ENCODE data around the gene PTP4A2. TPM values are rescaled to one million over a fixed set of nuclear protein-coding genes. Genes with fewer than 3 reads are reported as not detected.

The PTP4A2 gene
- total and polyA plus RNA-seq, 7 experiments from 2014 or later, result 196 to 449 (median 276) TPM

- no peaks in the 10 kb centered on the region for H3K27me3 Mint-ChIP-seq
- ChIA-PET POLR2A (no interaction called here), CTCF (no interaction called here)
- H3K4me3 ChIP-seq (ENCODE audit: low read length), result no peak overlapping the region
- no peak overlapping the region for H3K4me3 Mint-ChIP-seq
- H3K27me3 ChIP-seq (ENCODE audit: control insufficient read depth in 2 of 2, insufficient read depth in 2 of 2, low read length in 2 of 2), result no peaks in the 10 kb centered on the region
- no peaks in the 10 kb centered on the region for H3K9me3 ChIP-seq (ENCODE audit: control insufficient read depth in 2 of 3, low read length in 3 of 3)
- no peak overlapping the region for H3K27ac ChIP-seq (ENCODE audit: low read depth, low read length)
- ATAC-seq (no peak), DNase-seq (no peak)
- H3K27ac Mint-ChIP-seq, result no peak overlapping the region
- peaks cover 4 to 9% (median 5%) of the 10 kb centered on the region in 5 donors for H3K36me3 Mint-ChIP-seq
- peaks cover 4 to 11% of the 10 kb centered on the region in 2 donors for H3K4me1 ChIP-seq (ENCODE audit: control insufficient read depth in 2 of 2, insufficient read depth in 2 of 2, low read length in 2 of 2)
- H3K36me3 ChIP-seq (ENCODE audit: control insufficient read depth in 2 of 3, insufficient read depth in 3 of 3, low read length in 3 of 3), result no peaks in the 10 kb centered on the region
- peaks cover 18 to 37% (median 20%) of the 10 kb centered on the region in 7 donors for H3K4me1 Mint-ChIP-seq
- intact Hi-C loops (cut with micrococcal nuclease), result no loop called here
- peaks cover 0 to 9% (median 4%) of the 10 kb centered on the region in 11 donors for H3K9me3 Mint-ChIP-seq
Measured at GRCh38 chr1:31874942-31875341, 63.2 kb downstream of the PTP4A2 start.

DNA sequence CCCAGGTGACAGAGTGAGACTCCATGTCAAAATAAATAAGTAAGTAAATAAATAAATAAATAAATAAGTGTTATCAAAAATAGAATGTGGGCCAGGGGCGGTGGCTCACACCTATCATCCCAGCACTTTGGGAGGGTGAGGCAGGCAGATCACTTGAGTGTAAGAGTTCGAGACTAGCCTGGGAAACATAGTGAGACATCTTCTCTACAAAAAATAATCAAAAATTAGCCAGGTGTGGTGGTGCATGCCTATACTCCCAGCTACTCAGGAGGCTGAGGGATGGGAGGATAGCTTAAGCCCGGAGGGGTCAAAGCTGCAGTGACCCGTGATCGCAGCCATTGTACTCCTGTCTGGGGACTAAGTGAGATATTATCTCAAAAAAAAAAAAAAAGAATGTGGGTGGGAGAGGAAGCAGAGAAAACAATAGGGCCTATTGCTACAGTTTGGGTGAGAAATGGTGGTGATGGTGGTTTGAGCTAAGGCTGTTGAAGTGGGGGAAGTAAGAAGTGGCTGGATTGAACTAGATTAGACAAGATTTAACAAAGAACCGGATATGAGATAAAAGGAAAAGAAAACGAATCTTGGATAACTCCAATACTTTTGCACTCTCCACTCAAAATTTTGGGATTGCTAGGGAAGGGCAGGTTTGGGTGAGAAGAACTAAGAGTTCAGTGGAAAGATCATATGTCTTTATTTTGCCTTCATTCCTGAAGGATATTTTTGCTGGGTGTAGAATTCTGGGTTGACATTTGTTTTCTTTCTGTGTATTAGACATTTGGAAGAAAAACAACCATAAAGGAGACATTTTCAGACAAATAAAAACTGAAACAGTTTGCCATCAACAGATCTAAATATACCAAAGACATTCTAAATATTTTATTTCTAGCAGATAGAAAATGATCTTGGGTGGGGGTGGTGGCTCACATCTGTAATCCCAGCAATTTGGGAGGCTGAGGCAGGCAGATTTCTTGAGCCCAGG is 65.2 kb downstream of the PTP4A2 start:
- H3K27me3 ChIP-seq (ENCODE audit: control insufficient read depth in 2 of 2, insufficient read depth in 2 of 2, low read length in 2 of 2), result no peaks in the 10 kb centered on the region
- peaks cover 0 to under 1% (median 0%) of the 10 kb centered on the region in 5 donors for H3K27me3 Mint-ChIP-seq
- H3K4me1 Mint-ChIP-seq, result peaks cover 19 to 40% (median 25%) of the 10 kb centered on the region in 7 donors
- DNase-seq (peak in 5 of 9 donors; percentile 10 to 30 (median 22)), ATAC-seq (peak; percentile 56)
- peaks cover 0 to 9% (median 4%) of the 10 kb centered on the region in 11 donors for H3K9me3 Mint-ChIP-seq
- H3K27ac ChIP-seq (ENCODE audit: low read depth, low read length), result no peak overlapping the region
- ChIA-PET POLR2A (interaction anchor here (0.7 to 1.8 kb wide), 4 partner anchors 9 to 62 kb away, joined by 3 to 4 read pairs (median 4); no protein-coding TSS in a partner anchor), CTCF (interaction anchor here (0.6 kb wide), 1 partner anchor 79 kb away, joined by 3 read pairs; no protein-coding TSS in a partner anchor)
- intact Hi-C loops (cut with micrococcal nuclease), result loop anchor here in 1 of 2 donors (2.0 kb wide), 1 partner anchor 16 kb away; no protein-coding TSS in a partner anchor
- no peaks in the 10 kb centered on the region for H3K9me3 ChIP-seq (ENCODE audit: control insufficient read depth in 2 of 3, low read length in 3 of 3)
- H3K4me1 ChIP-seq (ENCODE audit: control insufficient read depth in 2 of 2, insufficient read depth in 2 of 2, low read length in 2 of 2), result peaks cover 4 to 11% of the 10 kb centered on the region in 2 donors
- no peaks in the 10 kb centered on the region for H3K36me3 ChIP-seq (ENCODE audit: control insufficient read depth in 2 of 3, insufficient read depth in 3 of 3, low read length in 3 of 3)
- no peak overlapping the region for H3K4me3 ChIP-seq (ENCODE audit: low read length)
- peaks cover 4 to 9% (median 5%) of the 10 kb centered on the region in 5 donors for H3K36me3 Mint-ChIP-seq
- H3K27ac Mint-ChIP-seq, result peak overlapping the region; percentile 63 to 91 (median 75)
- H3K4me3 Mint-ChIP-seq, result peak overlapping the region; percentile 17 to 74 (median 50)

DNA sequence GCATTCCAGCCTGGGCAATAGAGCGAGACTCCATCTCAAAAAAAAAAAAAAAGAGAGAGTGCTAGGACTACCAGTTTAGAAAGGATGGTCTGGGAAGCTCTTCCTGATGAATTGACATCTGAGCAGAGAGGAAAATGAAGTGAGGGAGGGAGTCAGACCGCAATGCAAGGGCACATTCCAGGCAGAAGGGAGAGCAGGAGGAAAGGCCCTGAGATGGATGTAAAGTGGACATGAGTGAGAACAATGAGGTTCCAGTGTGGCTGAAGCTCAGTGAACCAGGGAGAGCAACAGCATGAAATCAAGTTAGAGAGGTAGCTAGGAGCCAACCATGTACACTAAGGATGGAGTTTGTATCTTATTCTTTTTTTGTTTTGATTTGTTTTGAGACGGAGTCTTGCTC is 66.5 kb downstream of the PTP4A2 start:
- Mint-ChIP-seq H3K4me3 (peak overlapping the region in 3 of 10 donors; percentile 33 to 53 (median 43)), H3K27me3 (peaks cover 0 to 3% (median 0%) of the 10 kb centered on the region in 5 donors), H3K27ac (peak overlapping the region; percentile 3 to 86 (median 65)), H3K9me3 (peaks cover 0 to 8% (median 4%) of the 10 kb centered on the region in 11 donors), H3K36me3 (peaks cover 4 to 7% (median 5%) of the 10 kb centered on the region in 5 donors), H3K4me1 (peaks cover 15 to 41% (median 27%) of the 10 kb centered on the region in 7 donors)
- DNase-seq, result no peak
- Histone ChIP-seq H3K9me3 (ENCODE audit: control insufficient read depth in 2 of 3, low read length in 3 of 3) (no peaks in the 10 kb centered on the region), H3K27me3 (ENCODE audit: control insufficient read depth in 2 of 2, insufficient read depth in 2 of 2, low read length in 2 of 2) (no peaks in the 10 kb centered on the region), H3K4me1 (ENCODE audit: control insufficient read depth in 2 of 2, insufficient read depth in 2 of 2, low read length in 2 of 2) (peaks cover 4 to 11% of the 10 kb centered on the region in 2 donors), H3K4me3 (ENCODE audit: low read length) (no peak overlapping the region), H3K27ac (ENCODE audit: low read depth, low read length) (no peak overlapping the region), H3K36me3 (ENCODE audit: control insufficient read depth in 2 of 3, insufficient read depth in 3 of 3, low read length in 3 of 3) (no peaks in the 10 kb centered on the region)
- intact Hi-C loops (cut with micrococcal nuclease), result loop anchor here in 1 of 2 donors (2.0 kb wide), 1 partner anchor 17 kb away; no protein-coding TSS in a partner anchor
- POLR2A ChIA-PET, result interaction anchor here (1.1 to 1.8 kb wide), 3 partner anchors 11 to 37 kb away, joined by 3 to 4 read pairs (median 3); no protein-coding TSS in a partner anchor
- CTCF ChIA-PET, result no interaction called here
- no peak for ATAC-seq

GRCh38 chr1:31870086-31870736 is 68.0 kb downstream of the PTP4A2 start:
- no peaks in the 10 kb centered on the region for H3K9me3 ChIP-seq (ENCODE audit: control insufficient read depth in 2 of 3, low read length in 3 of 3)
- Mint-ChIP-seq H3K4me3 (no peak overlapping the region), H3K27me3 (peaks cover 0 to 3% (median 0%) of the 10 kb centered on the region in 5 donors), H3K9me3 (peaks cover 0 to 8% (median 4%) of the 10 kb centered on the region in 11 donors), H3K4me1 (peaks cover 15 to 38% (median 32%) of the 10 kb centered on the region in 7 donors), H3K36me3 (peaks cover 4 to 6% (median 5%) of the 10 kb centered on the region in 5 donors), H3K27ac (peak overlapping the region in 1 of 9 donors; percentile 33)
- intact Hi-C loops (cut with micrococcal nuclease), result no loop called here
- peaks cover 4 to 11% of the 10 kb centered on the region in 2 donors for H3K4me1 ChIP-seq (ENCODE audit: control insufficient read depth in 2 of 2, insufficient read depth in 2 of 2, low read length in 2 of 2)
- DNase-seq (no peak), ATAC-seq (no peak)
- CTCF ChIA-PET, result interaction anchor here (0.7 to 1.3 kb wide), 2 partner anchors 11 to 153 kb away, joined by 3 to 9 read pairs; no protein-coding TSS in a partner anchor
- H3K27ac ChIP-seq (ENCODE audit: low read depth, low read length), result no peak overlapping the region
- no peaks in the 10 kb centered on the region for H3K27me3 ChIP-seq (ENCODE audit: control insufficient read depth in 2 of 2, insufficient read depth in 2 of 2, low read length in 2 of 2)
- POLR2A ChIA-PET, result interaction anchor here (0.6 to 1.3 kb wide), 5 partner anchors 16 to 242 kb away, joined by 3 to 7 read pairs (median 4); no protein-coding TSS in a partner anchor
- no peak overlapping the region for H3K4me3 ChIP-seq (ENCODE audit: low read length)
- H3K36me3 ChIP-seq (ENCODE audit: control insufficient read depth in 2 of 3, insufficient read depth in 3 of 3, low read length in 3 of 3), result no peaks in the 10 kb centered on the region

DNA sequence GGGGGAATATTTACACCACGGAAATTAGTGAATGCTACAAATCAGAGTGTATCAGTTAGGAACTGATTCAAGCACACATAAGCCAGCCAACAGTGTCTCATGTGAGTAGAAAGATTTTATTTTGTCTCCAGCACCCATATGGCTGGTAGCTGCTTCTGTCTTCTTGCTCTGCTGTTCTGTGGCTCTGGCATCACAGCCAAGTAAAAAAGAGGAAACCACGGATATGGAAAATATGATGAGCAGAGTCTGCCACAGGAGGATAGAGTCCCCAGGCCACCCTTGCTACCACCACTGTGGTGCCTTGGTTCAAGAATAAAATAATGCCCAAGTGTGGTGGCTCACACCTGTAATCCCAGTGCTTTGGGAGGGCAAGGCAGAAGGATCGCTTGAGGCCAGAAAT is 68.7 kb downstream of the PTP4A2 start:
- intact Hi-C loops (cut with micrococcal nuclease), result no loop called here
- Mint-ChIP-seq H3K27ac (peak overlapping the region in 1 of 9 donors; percentile 51), H3K27me3 (peaks cover 0 to 3% (median 0%) of the 10 kb centered on the region in 5 donors), H3K36me3 (peaks cover 4 to 6% (median 5%) of the 10 kb centered on the region in 5 donors), H3K9me3 (peaks cover 0 to 8% (median 4%) of the 10 kb centered on the region in 11 donors), H3K4me1 (peaks cover 15 to 38% (median 32%) of the 10 kb centered on the region in 7 donors), H3K4me3 (no peak overlapping the region)
- Histone ChIP-seq H3K27ac (ENCODE audit: low read depth, low read length) (no peak overlapping the region), H3K4me3 (ENCODE audit: low read length) (no peak overlapping the region), H3K9me3 (ENCODE audit: control insufficient read depth in 2 of 3, low read length in 3 of 3) (no peaks in the 10 kb centered on the region), H3K36me3 (ENCODE audit: control insufficient read depth in 2 of 3, insufficient read depth in 3 of 3, low read length in 3 of 3) (no peaks in the 10 kb centered on the region), H3K4me1 (ENCODE audit: control insufficient read depth in 2 of 2, insufficient read depth in 2 of 2, low read length in 2 of 2) (peaks cover 4 to 11% of the 10 kb centered on the region in 2 donors), H3K27me3 (ENCODE audit: control insufficient read depth in 2 of 2, insufficient read depth in 2 of 2, low read length in 2 of 2) (no peaks in the 10 kb centered on the region)
- ChIA-PET POLR2A (interaction anchor here (1.3 kb wide), 2 partner anchors 15 to 20 kb away, joined by 4 to 7 read pairs; no protein-coding TSS in a partner anchor), CTCF (interaction anchor here (1.3 kb wide), 1 partner anchor 12 kb away, joined by 9 read pairs; no protein-coding TSS in a partner anchor)
- DNase-seq (no peak), ATAC-seq (no peak)

GRCh38 chr1:31868862-31869261 is 69.3 kb downstream of the PTP4A2 start:
- Histone ChIP-seq H3K4me3 (ENCODE audit: low read length) (no peak overlapping the region), H3K36me3 (ENCODE audit: control insufficient read depth in 2 of 3, insufficient read depth in 3 of 3, low read length in 3 of 3) (no peaks in the 10 kb centered on the region), H3K27ac (ENCODE audit: low read depth, low read length) (no peak overlapping the region), H3K4me1 (ENCODE audit: control insufficient read depth in 2 of 2, insufficient read depth in 2 of 2, low read length in 2 of 2) (peaks cover 4 to 11% of the 10 kb centered on the region in 2 donors), H3K27me3 (ENCODE audit: control insufficient read depth in 2 of 2, insufficient read depth in 2 of 2, low read length in 2 of 2) (no peaks in the 10 kb centered on the region), H3K9me3 (ENCODE audit: control insufficient read depth in 2 of 3, low read length in 3 of 3) (no peaks in the 10 kb centered on the region)
- Mint-ChIP-seq H3K4me1 (peaks cover 14 to 38% (median 32%) of the 10 kb centered on the region in 7 donors), H3K36me3 (peaks cover 4 to 6% (median 5%) of the 10 kb centered on the region in 5 donors), H3K4me3 (no peak overlapping the region), H3K27ac (no peak overlapping the region), H3K27me3 (peaks cover 0 to 3% (median 0%) of the 10 kb centered on the region in 5 donors), H3K9me3 (peaks cover 0 to 8% (median 4%) of the 10 kb centered on the region in 11 donors)
- no peak for DNase-seq
- CTCF ChIA-PET, result no interaction called here
- POLR2A ChIA-PET, result no interaction called here
- intact Hi-C loops (cut with micrococcal nuclease), result no loop called here
- ATAC-seq, result no peak
